ENCODE measurements around the gene CHID1.
A peak's percentile ranks its signal among the peaks of the same experiment; 100 is the strongest.

CHID1 gene

GRCh38 chr11:910589-911030, at the start of gene CHID1:
TSS of gene CHID1 (minus strand) at chr11:910810. CDS start at chr11:904816, 5,994 bp downstream.
- DNase-seq: peak; percentile 68 to 96

GRCh38 chr11:959608-960007, 49.0 kb upstream of the CHID1 start:
- no peak for DNase-seq

GRCh38 chr11:959027-959426, 48.4 kb upstream of the CHID1 start:
- no peak for DNase-seq

GRCh38 chr11:958101-958500, 47.5 kb upstream of the CHID1 start:
- no peak for DNase-seq

GRCh38 chr11:957212-957920, 46.8 kb upstream of the CHID1 start:
- DNase-seq: no peak

- peak; percentile 85 to 92 for DNase-seq
Measured at GRCh38 chr11:955154-956063, 44.8 kb upstream of the CHID1 start.

- DNase-seq: no peak
Measured at GRCh38 chr11:954392-955153, 44.0 kb upstream of the CHID1 start.

GRCh38 chr11:953512-953911, 42.9 kb upstream of the CHID1 start:
- DNase-seq: no peak

- DNase-seq: peak; percentile 81 to 91
Measured at GRCh38 chr11:952406-953385, 42.1 kb upstream of the CHID1 start.

- no peak for DNase-seq
Measured at GRCh38 chr11:951507-951906, 40.9 kb upstream of the CHID1 start.

- DNase-seq: no peak
Measured at GRCh38 chr11:947744-948143, 37.1 kb upstream of the CHID1 start.

- no peak for DNase-seq
Measured at GRCh38 chr11:945986-946385, 35.4 kb upstream of the CHID1 start.

GRCh38 chr11:944711-945470, 34.3 kb upstream of the CHID1 start:
- no peak for DNase-seq

GRCh38 chr11:942823-943222, 32.2 kb upstream of the CHID1 start:
- no peak for DNase-seq

GRCh38 chr11:940496-941135, 30.0 kb upstream of the CHID1 start:
- no peak for DNase-seq

GRCh38 chr11:937841-938261, 27.2 kb upstream of the CHID1 start:
- no peak for DNase-seq

- DNase-seq: no peak
Measured at GRCh38 chr11:936199-936598, 25.6 kb upstream of the CHID1 start.

GRCh38 chr11:934527-934926, 23.9 kb upstream of the CHID1 start:
- no peak for DNase-seq

GRCh38 chr11:933936-934335, 23.3 kb upstream of the CHID1 start:
- DNase-seq: no peak

GRCh38 chr11:933142-933851, 22.7 kb upstream of the CHID1 start:
- DNase-seq: no peak
